DND-41 (cell line): ENCODE measurements around the gene PICK1.

ENCODE experiments used
- ATAC-seq: fragments of 200-7000 bp; cut with Tn5 transposase; 3 replicates; pipeline ENCODE4 v1.9.1; 2021; ENCODE audit warnings: low read depth; ENCODE audit not compliant: insufficient read depth
- DNase-seq: peaks from one replicate; pipeline ENCODE4 v3.0.0-alpha.2; 2020
- H2AFZ ChIP-seq: 2 replicates; pipeline ENCODE4 v1.6.0; 2012; ENCODE audit warnings: low read depth, low read length
- H3K27ac ChIP-seq: 2 replicates; pipeline ENCODE4 v1.5.1; 2012; ENCODE audit warnings: low read length, inconsistent platforms
- H3K27me3 ChIP-seq: fragments of 200-600 bp; sonication (generic); 2 replicates; pipeline ENCODE4 v1.6.0; 2012; ENCODE audit warnings: low read length, mild to moderate bottlenecking, inconsistent platforms; ENCODE audit not compliant: insufficient read depth, poor library complexity
- H3K36me3 ChIP-seq: 2 replicates; pipeline ENCODE4 v1.5.1; 2012; ENCODE audit warnings: low read length, inconsistent platforms; ENCODE audit not compliant: insufficient read depth
- H3K4me1 ChIP-seq: 2 replicates; pipeline ENCODE4 v1.5.1; 2012; ENCODE audit warnings: mild to moderate bottlenecking, low read length; ENCODE audit not compliant: insufficient read depth
- H3K4me2 ChIP-seq: 2 replicates; pipeline ENCODE4 v1.6.0; 2012; ENCODE audit warnings: mild to moderate bottlenecking, moderate library complexity, low read length, inconsistent platforms; ENCODE audit not compliant: insufficient read depth
- H3K4me3 ChIP-seq, 2 experiments: fragments of 200-600 bp in 1 of 2; shearing (Covaris generic) in 1 of 2; 2 replicates each; pipeline ENCODE4 v1.5.1; 2012 to 2016; ENCODE audit warnings: inconsistent platforms in 2 of 2, low read length in 2 of 2, mild to moderate bottlenecking in 2 of 2, low read depth in 1 of 2, moderate library complexity in 1 of 2
- H3K79me2 ChIP-seq: 2 replicates; pipeline ENCODE4 v1.6.0; 2012; ENCODE audit warnings: low read length, inconsistent platforms; ENCODE audit not compliant: insufficient read depth
- H3K9ac ChIP-seq: 2 replicates; pipeline ENCODE4 v1.6.0; 2012; ENCODE audit warnings: low read depth, mild to moderate bottlenecking, inconsistent platforms, low read length, moderate library complexity
- H3K9me3 ChIP-seq: 2 replicates; pipeline ENCODE4 v1.5.1; 2012; ENCODE audit warnings: low read length, moderate library complexity, mild to moderate bottlenecking, inconsistent platforms; ENCODE audit not compliant: insufficient read depth, severe bottlenecking
- H4K20me1 ChIP-seq: 2 replicates; pipeline ENCODE4 v1.6.0; 2012; ENCODE audit warnings: low read length; ENCODE audit not compliant: insufficient read depth
- CTCF ChIP-seq: IDR thresholded peaks from 2 replicates; pipeline ENCODE4 v1.5.1; 2012; ENCODE audit warnings: borderline replicate concordance, low read length, moderate library complexity, mild to moderate bottlenecking; ENCODE audit not compliant: poor library complexity, severe bottlenecking; ENCODE audit errors: extremely low read depth
- EZH2 ChIP-seq: IDR thresholded peaks from 3 replicates; pipeline ENCODE4 v1.6.1; 2012; ENCODE audit warnings: borderline replicate concordance, low read depth, mild to moderate bottlenecking, moderate library complexity, low read length, inconsistent platforms; ENCODE audit not compliant: severe bottlenecking

The PICK1 gene

GRCh38 chr22:38125038-38125610, 67.9 kb downstream of the PICK1 start:
- no peak overlapping the region for H2AFZ ChIP-seq
- TF ChIP-seq CTCF = no peak
- TF ChIP-seq EZH2 = no peak
- no peak overlapping the region for H3K4me2 ChIP-seq
- peaks cover 8% of the 10 kb centered on the region; the same call in 1 of the 2 replicates for H4K20me1 ChIP-seq
- H3K79me2 ChIP-seq = no peaks in the 10 kb centered on the region
- peak overlapping the region; percentile 63; the same call in 1 of the 2 replicates for H3K27ac ChIP-seq
- H3K27me3 ChIP-seq = no peaks in the 10 kb centered on the region
- no peak overlapping the region for H3K4me3 ChIP-seq
- DNase-seq (no peak), ATAC-seq (no peak)
- no peak overlapping the region for H3K9ac ChIP-seq
- no peaks in the 10 kb centered on the region for H3K9me3 ChIP-seq
- H3K4me1 ChIP-seq = peaks cover 17% of the 10 kb centered on the region
- peaks cover 52% of the 10 kb centered on the region for H3K36me3 ChIP-seq
